Gastroesophageal sphincter (tissue), 4 donors: ENCODE data around the gene CHST11. TPM values are rescaled to one million over a fixed set of nuclear protein-coding genes. Genes with fewer than 3 reads are reported as not detected.
"Not testable (repeated sequence)": the region's sequence is repeated elsewhere in the genome, so short reads cannot be mapped to it uniquely, and the experiment has no call there.

Experiments
- ATAC-seq: fragments of 150-250 bp; one replicate; pipeline ENCODE4 v1.9.1; 2016; ENCODE audit warnings: mild to moderate bottlenecking, moderate library complexity
- H3K27ac ChIP-seq, 4 donors: fragments of 200-600 bp; sonication (generic) in 3 of 4; 1 replicate in 3 of 4; 2 replicates in 1 of 4; pipeline ENCODE4 v1.5.1; 2016 to 2019
- H3K27me3 ChIP-seq: fragments of 200-600 bp; sonication (generic); one replicate; pipeline ENCODE4 v1.5.1; 2019
- H3K36me3 ChIP-seq, 2 donors: fragments of 200-600 bp; sonication (generic); one replicate each; pipeline ENCODE4 v1.5.1; 2019; ENCODE audit warnings: control low read depth in 1 of 2
- H3K4me1 ChIP-seq, 3 donors: fragments of 200-600 bp; sonication (generic); 1 replicate in 2 of 3; 2 replicates in 1 of 3; pipeline ENCODE4 v1.5.1; 2016 to 2019; ENCODE audit warnings: control low read depth in 2 of 3
- H3K4me3 ChIP-seq, 2 donors: fragments of 200-600 bp; sonication (generic); one replicate each; pipeline ENCODE4 v1.5.1; 2019; ENCODE audit warnings: mild to moderate bottlenecking in 1 of 2, moderate library complexity in 1 of 2
- H3K9me3 ChIP-seq, 3 donors: fragments of 200-600 bp; sonication (generic); one replicate each; pipeline ENCODE4 v1.5.1; 2017 to 2019; ENCODE audit warnings: control low read depth in 2 of 3
- CTCF ChIP-seq, 4 experiments: fragments of 200-600 bp in 2 of 4; fragments of 450-650 bp in 2 of 4; sonication (generic) in 1 of 4; IDR thresholded peaks; one replicate each; pipeline ENCODE4 v1.5.1; 2017 to 2019; ENCODE audit warnings: antibody characterized with exemption in 4 of 4, mild to moderate bottlenecking in 2 of 4, moderate library complexity in 2 of 4
- EP300 ChIP-seq: sonication (generic); formaldehyde crosslinking; IDR thresholded peaks from one replicate; pipeline ENCODE4 v1.6.1; 2017; ENCODE audit warnings: antibody characterized with exemption, mild to moderate bottlenecking
- POLR2A ChIP-seq, 2 donors: fragments of 450-650 bp; IDR thresholded peaks; one replicate each; pipeline ENCODE4 v1.6.1; 2017; ENCODE audit warnings: antibody characterized with exemption in 2 of 2, mild to moderate bottlenecking in 2 of 2, moderate library complexity in 1 of 2
- POLR2AphosphoS5 ChIP-seq: sonication (generic); formaldehyde crosslinking; IDR thresholded peaks from one replicate; pipeline ENCODE4 v1.6.1; 2017; ENCODE audit warnings: antibody characterized with exemption
- WGBS, 2 donors: methylation state at CpG; one replicate each; pipeline ENCODE4 v1.1.5; 2018; ENCODE audit warnings: low coverage in 1 of 2; 5-methylcytosine and 5-hydroxymethylcytosine counted together
- total RNA-seq, 4 donors: library from RNA; depleted of rRNA; stranded (reverse); fragments of >200 nt; gene quantifications; one replicate each; pipeline ENCODE4 v1.1.0, GENCODE V29; 2016

CHST11 gene
- total RNA-seq, 4 donors from 2014 or later, result 4.3 to 15.6 (median 11.0) TPM

- Histone ChIP-seq H3K27ac (no peak overlapping the region), H3K4me3 (no peak overlapping the region), H3K27me3 (no peaks in the 10 kb centered on the region), H3K36me3 (no peaks in the 10 kb centered on the region), H3K4me1 (peaks cover 0 to 11% (median 4%) of the 10 kb centered on the region in 3 donors), H3K9me3 (no peaks in the 10 kb centered on the region)
- WGBS, 2 donors, result 80 to 96% methylated on average over 1 to 2 of the region's 2 CpGs
- TF ChIP-seq POLR2A (IDR thresholded peaks at IDR 0.05) (no peak), EP300 (no peak), CTCF (IDR thresholded peaks at IDR 0.05) (no peak), POLR2AphosphoS5 (no peak)
- ATAC-seq, result no peak
Measured at GRCh38 chr12:104743202-104743580, 286.4 kb downstream of the CHST11 start.

GRCh38 chr12:104743753-104744548 lies 287.2 kb downstream of the CHST11 start:
- H3K9me3 ChIP-seq, H3K27ac ChIP-seq, H3K27me3 ChIP-seq, ATAC-seq, H3K36me3 ChIP-seq, H3K4me3 ChIP-seq: not testable (repeated sequence)
- 87 to 94% methylated on average over 4 to 6 of the region's 6 CpGs for WGBS, 2 donors
- peaks cover 0 to 19% (median 4%) of the 10 kb centered on the region in 3 donors for H3K4me1 ChIP-seq

DNA sequence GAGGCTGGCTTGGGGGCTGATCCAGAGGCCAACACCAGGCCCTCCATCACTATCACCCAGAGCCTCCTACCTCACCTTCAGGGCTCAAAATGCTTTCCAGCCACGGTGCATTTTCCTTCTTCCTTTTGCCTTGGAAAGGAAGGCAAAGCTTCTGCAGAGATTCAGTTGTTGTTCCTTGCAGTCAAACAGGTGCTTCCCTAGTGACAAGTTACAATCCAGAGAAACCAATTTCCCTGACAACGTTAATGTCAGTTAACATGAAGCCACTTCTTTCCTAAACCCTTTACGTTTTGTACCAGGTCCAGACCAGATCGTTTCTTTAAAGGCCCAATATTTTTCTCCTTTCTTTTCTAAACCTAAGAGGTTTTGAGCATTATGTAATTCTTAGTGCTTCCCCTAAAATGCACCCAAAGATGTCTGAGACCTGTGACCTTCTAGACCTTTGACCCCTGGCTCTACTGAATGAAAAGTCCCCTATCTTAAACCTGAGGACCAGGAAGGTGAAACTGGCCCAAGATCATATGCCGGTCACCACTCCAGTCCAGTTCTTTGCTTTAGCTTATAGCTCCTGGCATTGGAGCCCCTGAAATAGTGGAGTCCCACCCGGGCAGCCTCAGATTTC lies 289.8 kb downstream of the CHST11 start:
- Histone ChIP-seq H3K27me3 (no peaks in the 10 kb centered on the region), H3K36me3 (no peaks in the 10 kb centered on the region), H3K27ac (no peak overlapping the region), H3K4me3 (no peak overlapping the region), H3K4me1 (peaks cover 0 to 25% (median 4%) of the 10 kb centered on the region in 3 donors), H3K9me3 (no peaks in the 10 kb centered on the region)
- no peak for TF ChIP-seq EP300
- no peak for TF ChIP-seq POLR2AphosphoS5
- TF ChIP-seq CTCF (IDR thresholded peaks at IDR 0.05), result no peak
- TF ChIP-seq POLR2A (IDR thresholded peaks at IDR 0.05), result no peak
- no peak for ATAC-seq
- 63 to 86% methylated on average over 5 of the region's 6 CpGs for WGBS, 2 donors

DNA sequence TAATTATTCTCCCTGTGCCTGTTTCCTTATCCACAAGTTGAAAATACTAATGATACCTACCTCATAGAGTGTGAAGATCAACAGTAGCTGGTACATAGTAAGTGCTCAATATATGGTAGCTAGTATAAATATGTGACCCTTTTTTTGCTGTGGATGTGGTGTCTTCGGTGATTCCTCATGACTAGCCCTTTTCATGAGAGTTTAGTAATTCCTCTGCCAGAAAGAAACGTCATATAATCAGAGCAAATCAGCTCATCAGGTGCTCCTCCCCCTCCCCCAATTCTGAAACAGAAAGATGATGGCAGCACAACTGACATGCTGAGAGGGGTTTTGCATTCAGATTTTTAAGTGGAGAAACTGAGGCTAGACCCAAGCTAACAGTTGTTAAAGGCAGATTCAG lies 290.6 kb downstream of the CHST11 start:
- WGBS, 2 donors, result 77 to 100% methylated on average over 1 to 2 of the region's 2 CpGs
- Histone ChIP-seq H3K4me3 (no peak overlapping the region), H3K27me3 (no peaks in the 10 kb centered on the region), H3K27ac (no peak overlapping the region), H3K9me3 (no peaks in the 10 kb centered on the region), H3K36me3 (no peaks in the 10 kb centered on the region), H3K4me1 (peaks cover 0 to 22% (median 4%) of the 10 kb centered on the region in 3 donors)
- ATAC-seq, result no peak
- TF ChIP-seq POLR2AphosphoS5, result no peak
- no peak for TF ChIP-seq EP300
- no peak for TF ChIP-seq POLR2A (IDR thresholded peaks at IDR 0.05)
- no peak for TF ChIP-seq CTCF (IDR thresholded peaks at IDR 0.05)

- Histone ChIP-seq H3K9me3 (no peaks in the 10 kb centered on the region), H3K4me1 (peaks cover 0 to 16% (median 0%) of the 10 kb centered on the region in 3 donors), H3K36me3 (no peaks in the 10 kb centered on the region), H3K27me3 (no peaks in the 10 kb centered on the region), H3K27ac (no peak overlapping the region), H3K4me3 (no peak overlapping the region)
- 63 to 72% methylated on average over 6 to 8 of the region's 8 CpGs for WGBS, 2 donors
- no peak for TF ChIP-seq EP300
- TF ChIP-seq CTCF (IDR thresholded peaks at IDR 0.05), result no peak
- no peak for TF ChIP-seq POLR2AphosphoS5
- no peak for TF ChIP-seq POLR2A (IDR thresholded peaks at IDR 0.05)
- ATAC-seq, result no peak
Measured at GRCh38 chr12:104747955-104748354, 291.2 kb downstream of the CHST11 start.
